Skeletal muscle tissue (tissue), 4 donors: ENCODE measurements around the gene UGGT2. TPM values are rescaled to one million over a fixed set of nuclear protein-coding genes. Genes with fewer than 3 reads are reported as not detected.

Experiments used
- H3K27ac ChIP-seq: one replicate; pipeline ENCODE4 v1.7.0; 2013; ENCODE audit warnings: mild to moderate bottlenecking, low read depth, low read length, inconsistent platforms
- H3K27me3 ChIP-seq, 3 donors: one replicate each; pipeline ENCODE4 v1.7.0; 2013; ENCODE audit warnings: low read length in 3 of 3; ENCODE audit not compliant: control insufficient read depth in 3 of 3, insufficient read depth in 3 of 3
- H3K36me3 ChIP-seq, 3 donors: one replicate each; pipeline ENCODE4 v1.7.0; 2013; ENCODE audit warnings: low read length in 3 of 3; ENCODE audit not compliant: control insufficient read depth in 3 of 3, insufficient read depth in 3 of 3
- H3K4me1 ChIP-seq, 3 donors: one replicate each; pipeline ENCODE4 v1.7.0; 2013; ENCODE audit warnings: low read length in 3 of 3, mild to moderate bottlenecking in 3 of 3; ENCODE audit not compliant: control insufficient read depth in 3 of 3, insufficient read depth in 3 of 3
- H3K4me3 ChIP-seq, 3 donors: one replicate each; pipeline ENCODE4 v1.7.0; 2013; ENCODE audit warnings: low read length in 3 of 3
- H3K9ac ChIP-seq, 3 donors: one replicate each; pipeline ENCODE4 v1.7.0; 2013; ENCODE audit warnings: low read length in 3 of 3, mild to moderate bottlenecking in 3 of 3, moderate library complexity in 2 of 3, low read depth in 1 of 3
- H3K9me3 ChIP-seq, 3 donors: one replicate each; pipeline ENCODE4 v1.7.0; 2013; ENCODE audit warnings: low read length in 3 of 3; ENCODE audit not compliant: control insufficient read depth in 3 of 3
- total RNA-seq: library from RNA; depleted of rRNA; stranded (reverse); fragments of >200 nt; gene quantifications from one replicate; pipeline ENCODE4 v1.2.3, GENCODE V29; 2014
- donor health status: Osteomylitis.

UGGT2 gene
- total RNA-seq, 1 donor from 2014 or later: 43.8 TPM

DNA sequence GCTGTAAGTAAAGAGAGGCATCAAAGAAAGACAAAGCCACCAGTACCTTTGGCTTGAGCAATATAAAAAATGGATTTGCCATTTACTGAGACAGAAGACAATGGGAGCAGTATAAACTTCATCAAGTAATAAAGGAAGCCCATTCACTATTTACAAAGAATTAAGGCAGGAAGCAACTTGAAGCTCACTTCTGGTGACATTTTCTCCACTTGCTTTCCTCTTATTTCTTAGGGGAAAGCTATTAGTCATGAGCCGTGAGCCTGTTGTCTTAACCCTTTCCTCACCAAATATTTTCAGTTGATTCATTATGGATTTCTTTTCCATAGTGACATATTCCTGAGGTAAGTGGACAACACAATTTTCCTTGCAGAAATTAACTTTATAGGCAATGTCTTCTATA, 219.5 kb downstream of the UGGT2 start:
- H3K27me3 ChIP-seq: no peaks in the 10 kb centered on the region
- no peaks in the 10 kb centered on the region for H3K36me3 ChIP-seq
- peaks cover 0 to 2% (median 0%) of the 10 kb centered on the region in 3 donors for H3K4me1 ChIP-seq
- no peak overlapping the region for H3K9ac ChIP-seq
- H3K9me3 ChIP-seq: peaks cover 0 to 9% (median 0%) of the 10 kb centered on the region in 3 donors
- H3K4me3 ChIP-seq: no peak overlapping the region
- H3K27ac ChIP-seq: no peak overlapping the region

DNA sequence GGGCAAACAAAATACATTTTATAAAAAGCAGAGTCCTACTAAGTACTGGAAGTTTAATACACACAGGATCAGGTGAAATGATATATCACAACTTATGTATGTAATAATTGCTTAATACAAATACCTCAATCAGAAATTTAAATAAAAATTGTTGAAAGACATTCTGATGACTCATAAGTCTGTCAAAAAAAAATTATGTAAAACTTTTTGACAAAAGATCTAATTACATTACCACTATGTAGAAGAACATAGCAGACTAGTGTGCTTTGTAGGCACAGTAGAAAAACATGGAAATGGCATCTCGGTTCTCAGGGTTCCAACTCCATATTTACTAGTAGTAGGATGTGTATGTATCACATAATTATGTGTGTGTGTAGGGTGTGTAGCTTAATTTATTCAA, 220.1 kb downstream of the UGGT2 start:
- peaks cover 0 to 2% (median 0%) of the 10 kb centered on the region in 3 donors for H3K4me1 ChIP-seq
- H3K9ac ChIP-seq: no peak overlapping the region
- peaks cover 0 to 5% (median 0%) of the 10 kb centered on the region in 3 donors for H3K9me3 ChIP-seq
- H3K27ac ChIP-seq: no peak overlapping the region
- H3K27me3 ChIP-seq: no peaks in the 10 kb centered on the region
- H3K4me3 ChIP-seq: no peak overlapping the region
- no peaks in the 10 kb centered on the region for H3K36me3 ChIP-seq

- H3K27me3 ChIP-seq: no peaks in the 10 kb centered on the region
Observed at GRCh38 chr13:95822303-95822702, 230.9 kb downstream of the UGGT2 start.

GRCh38 chr13:95814495-95814894, 238.7 kb downstream of the UGGT2 start:
- Histone ChIP-seq H3K27me3 (no peaks in the 10 kb centered on the region), H3K36me3 (peaks cover 0 to 3% (median 3%) of the 10 kb centered on the region in 3 donors), H3K4me3 (no peak overlapping the region), H3K4me1 (no peaks in the 10 kb centered on the region), H3K27ac (no peak overlapping the region), H3K9ac (no peak overlapping the region), H3K9me3 (no peaks in the 10 kb centered on the region)

More at GRCh38 chr13:95822303-95822702, 230.9 kb downstream of the UGGT2 start:
- Histone ChIP-seq H3K9me3 (no peaks in the 10 kb centered on the region), H3K9ac (no peak overlapping the region), H3K4me1 (no peaks in the 10 kb centered on the region), H3K36me3 (peaks cover 0 to 3% (median 3%) of the 10 kb centered on the region in 3 donors), H3K27ac (no peak overlapping the region), H3K4me3 (no peak overlapping the region)

DNA sequence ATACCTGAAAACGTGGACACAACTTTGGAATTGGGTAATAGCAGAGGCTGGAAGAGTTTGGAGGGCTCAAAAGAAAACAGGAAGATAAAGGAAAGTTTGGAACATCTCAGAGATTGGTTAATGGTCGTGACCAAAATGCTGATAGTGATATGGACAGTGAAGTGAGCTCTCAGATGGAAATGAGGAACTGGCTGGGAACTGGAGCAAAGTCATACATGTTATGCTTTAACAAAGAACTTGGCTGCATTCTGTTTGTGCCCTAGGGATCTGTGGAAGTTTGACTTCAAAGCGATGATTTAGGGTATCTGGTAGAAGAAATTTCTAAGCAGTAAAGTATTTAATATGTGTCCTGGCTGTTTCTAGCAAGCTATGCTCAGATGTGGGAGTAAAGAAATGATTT, 240.1 kb downstream of the UGGT2 start:
- Histone ChIP-seq H3K36me3 (peaks cover 0 to 3% (median 3%) of the 10 kb centered on the region in 3 donors), H3K4me1 (no peaks in the 10 kb centered on the region)

GRCh38 chr13:95809429-95809828, 243.8 kb downstream of the UGGT2 start:
- Histone ChIP-seq H3K9me3 (peaks cover 0 to 3% (median 0%) of the 10 kb centered on the region in 3 donors), H3K4me3 (no peak overlapping the region), H3K27me3 (no peaks in the 10 kb centered on the region), H3K27ac (no peak overlapping the region), H3K9ac (no peak overlapping the region), H3K4me1 (no peaks in the 10 kb centered on the region), H3K36me3 (peaks cover 0 to 3% (median 3%) of the 10 kb centered on the region in 3 donors)

More for the DNA sequence above, 240.1 kb downstream of the UGGT2 start:
- H3K9ac ChIP-seq: no peak overlapping the region
- H3K9me3 ChIP-seq: no peaks in the 10 kb centered on the region
- no peak overlapping the region for H3K27ac ChIP-seq
- no peaks in the 10 kb centered on the region for H3K27me3 ChIP-seq
- H3K4me3 ChIP-seq: no peak overlapping the region

DNA sequence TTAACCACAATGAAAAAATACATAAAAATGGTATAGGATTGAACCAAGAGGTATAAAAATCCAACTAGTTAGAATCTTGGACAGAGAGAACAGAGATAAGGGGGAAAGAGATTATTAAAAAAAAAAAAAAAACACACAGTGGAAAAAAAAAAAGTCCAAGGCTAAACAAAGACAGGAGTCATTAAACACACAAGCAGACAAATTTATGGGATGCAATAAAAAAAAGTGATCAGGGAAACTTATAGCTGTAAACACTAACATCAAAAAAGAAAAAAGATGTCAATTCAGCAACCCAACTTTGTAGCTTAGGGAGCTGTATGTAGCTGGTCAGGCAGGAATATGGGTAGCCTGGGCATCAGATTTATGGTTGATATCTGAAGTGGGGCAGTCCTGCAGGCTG, 247.3 kb downstream of the UGGT2 start:
- Histone ChIP-seq H3K4me1 (no peaks in the 10 kb centered on the region), H3K27ac (no peak overlapping the region), H3K27me3 (no peaks in the 10 kb centered on the region), H3K4me3 (no peak overlapping the region), H3K36me3 (no peaks in the 10 kb centered on the region), H3K9me3 (peaks cover 0 to 3% (median 0%) of the 10 kb centered on the region in 3 donors), H3K9ac (no peak overlapping the region)

DNA sequence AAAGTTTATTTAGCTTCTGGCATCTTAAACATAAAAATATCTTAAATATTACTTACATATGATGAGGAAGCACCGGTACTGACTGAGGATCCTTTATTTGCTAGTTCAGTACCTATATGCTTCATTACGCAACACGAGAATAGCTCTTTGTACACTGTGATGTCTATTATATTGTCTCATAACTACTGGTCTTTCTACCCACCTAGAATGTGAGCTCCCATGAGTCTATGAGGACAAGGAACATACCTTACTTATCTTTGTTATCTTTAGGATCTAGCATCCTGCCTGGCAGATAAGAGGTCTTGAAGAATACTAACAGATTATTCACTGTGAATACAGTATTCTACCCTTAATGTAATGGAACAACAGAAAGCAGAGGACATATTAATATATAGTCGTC, 251.4 kb downstream of the UGGT2 start:
- Histone ChIP-seq H3K9ac (no peak overlapping the region), H3K4me1 (no peaks in the 10 kb centered on the region), H3K9me3 (peaks cover 0 to 3% (median 0%) of the 10 kb centered on the region in 3 donors), H3K27me3 (no peaks in the 10 kb centered on the region), H3K4me3 (no peak overlapping the region), H3K36me3 (no peaks in the 10 kb centered on the region), H3K27ac (no peak overlapping the region)

GRCh38 chr13:95800436-95800835, 252.8 kb downstream of the UGGT2 start:
- Histone ChIP-seq H3K4me3 (no peak overlapping the region), H3K27me3 (no peaks in the 10 kb centered on the region), H3K9ac (no peak overlapping the region), H3K36me3 (no peaks in the 10 kb centered on the region), H3K4me1 (no peaks in the 10 kb centered on the region), H3K9me3 (no peaks in the 10 kb centered on the region), H3K27ac (no peak overlapping the region)

GRCh38 chr13:95797016-95797415, 256.2 kb downstream of the UGGT2 start:
- H3K27me3 ChIP-seq: no peaks in the 10 kb centered on the region
- no peak overlapping the region for H3K27ac ChIP-seq
- peaks cover 0 to 3% (median 0%) of the 10 kb centered on the region in 3 donors for H3K4me1 ChIP-seq
- H3K36me3 ChIP-seq: peaks cover 0 to 11% (median 7%) of the 10 kb centered on the region in 3 donors
- H3K4me3 ChIP-seq: no peak overlapping the region
- H3K9ac ChIP-seq: no peak overlapping the region
- H3K9me3 ChIP-seq: no peaks in the 10 kb centered on the region
